Neural progenitor cell (in vitro differentiated cells): ENCODE data around the gene TKFC. TPM values are rescaled to one million over a fixed set of nuclear protein-coding genes. Genes with fewer than 3 reads are reported as not detected.
A peak's percentile ranks its signal among the peaks of the same experiment; 100 is the strongest.

Experiments
- DNase-seq: peaks from one replicate; pipeline ENCODE4 v3.0.0-alpha.2; 2016; ENCODE audit warnings: low spot score
- H2AFZ ChIP-seq: fragments of 200-600 bp; sonication (generic); replicated peaks from 2 replicates; pipeline ENCODE4 v1.6.1; 2016; ENCODE audit warnings: antibody characterized with exemption
- H3F3A ChIP-seq: fragments of 200-600 bp; sonication (generic); 2 replicates; pipeline ENCODE4 v1.6.1; 2016; ENCODE audit warnings: antibody characterized with exemption, low read depth
- H3K27ac ChIP-seq: fragments of 200-600 bp; sonication (generic); 2 replicates; pipeline ENCODE4 v1.5.1; 2016; ENCODE audit warnings: mild to moderate bottlenecking
- H3K27me3 ChIP-seq: fragments of 200-600 bp; sonication (generic); 2 replicates; pipeline ENCODE4 v1.6.1; 2016; ENCODE audit warnings: mild to moderate bottlenecking, moderate library complexity
- H3K36me3 ChIP-seq: fragments of 200-600 bp; sonication (generic); 2 replicates; pipeline ENCODE4 v1.5.1; 2016
- H3K4me1 ChIP-seq: fragments of 200-600 bp; sonication (generic); 2 replicates; pipeline ENCODE4 v1.6.1; 2016; ENCODE audit warnings: mixed run types
- H3K4me2 ChIP-seq: fragments of 200-600 bp; sonication (generic); 2 replicates; pipeline ENCODE4 v1.6.1; 2016
- H3K4me3 ChIP-seq: fragments of 200-600 bp; sonication (generic); 2 replicates; pipeline ENCODE4 v1.5.1; 2016
- H3K79me2 ChIP-seq: fragments of 200-600 bp; sonication (generic); 2 replicates; pipeline ENCODE4 v1.6.1; 2016; ENCODE audit warnings: low read depth
- H3K9ac ChIP-seq: fragments of 200-600 bp; sonication (generic); 2 replicates; pipeline ENCODE4 v1.6.1; 2016
- H3K9me3 ChIP-seq: fragments of 200-600 bp; sonication (generic); 2 replicates; pipeline ENCODE4 v1.5.1; 2016; ENCODE audit warnings: low read depth
- H4K20me1 ChIP-seq: fragments of 200-600 bp; sonication (generic); 2 replicates; pipeline ENCODE4 v1.6.1; 2016; ENCODE audit warnings: low read depth
- H3K27ac Mint-ChIP-seq: 3 replicates; pipeline ENCODE4 v1.8.0; 2021; ENCODE audit warnings: mixed read lengths
- H3K27me3 Mint-ChIP-seq: 2 replicates; pipeline ENCODE4 v1.8.0; 2022; ENCODE audit warnings: low read depth, mild to moderate bottlenecking, inconsistent platforms, moderate library complexity, mixed read lengths; ENCODE audit not compliant: insufficient read depth
- H3K36me3 Mint-ChIP-seq: 3 replicates; pipeline ENCODE4 v1.8.0; 2021; ENCODE audit warnings: mixed read lengths
- H3K4me1 Mint-ChIP-seq: 3 replicates; pipeline ENCODE4 v1.8.0; 2021; ENCODE audit warnings: mixed read lengths
- H3K4me3 Mint-ChIP-seq: 3 replicates; pipeline ENCODE4 v1.8.0; 2021; ENCODE audit warnings: mild to moderate bottlenecking, moderate library complexity, mixed read lengths
- H3K9me3 Mint-ChIP-seq: 3 replicates; pipeline ENCODE4 v1.8.0; 2020; ENCODE audit warnings: mixed read lengths
- EZH2 ChIP-seq: fragments of 200-600 bp; sonication (generic); IDR thresholded peaks from 2 replicates; pipeline ENCODE4 v1.6.1; 2017; ENCODE audit warnings: antibody characterized with exemption, mild to moderate bottlenecking, moderate library complexity
- EZH2phosphoT487 ChIP-seq: fragments of 200-600 bp; sonication (generic); IDR thresholded peaks from 2 replicates; pipeline ENCODE4 v1.6.1; 2017; ENCODE audit warnings: antibody characterized with exemption
- total RNA-seq: library from RNA; depleted of rRNA; stranded (reverse); fragments of >200 nt; gene quantifications from 2 replicates; pipeline ENCODE4 v1.2.3, GENCODE V29; 2015; ENCODE audit warnings: low replicate concordance
- TF ChIP-seq, protein P1 (sequence below): fragments of 200-600 bp; sonication (generic); IDR thresholded peaks from 2 replicates; pipeline ENCODE4 v1.5.1; 2017; ENCODE audit warnings: antibody characterized with exemption, mild to moderate bottlenecking

Gene TKFC
- total RNA-seq, 1 donor from 2014 or later: 27.3 TPM

DNA sequence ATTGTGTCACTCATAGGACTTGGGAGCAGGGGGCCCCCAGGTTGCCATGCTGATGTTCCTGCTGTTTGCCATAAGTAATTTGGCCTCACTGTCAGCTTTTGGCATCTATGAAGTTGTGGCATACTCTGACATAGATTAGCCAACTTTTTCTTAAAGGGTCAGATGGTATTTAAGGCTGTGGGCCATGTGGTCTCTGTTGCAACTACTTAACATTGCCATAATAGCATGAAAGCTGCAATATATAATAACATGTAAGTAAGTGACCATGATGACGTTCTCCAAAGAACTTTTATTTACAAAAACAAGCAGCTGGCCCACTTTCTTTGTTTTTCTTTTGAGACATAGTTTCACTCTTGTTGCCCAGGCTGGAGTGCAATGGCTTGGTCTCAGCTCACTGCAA lies 57.1 kb downstream of the TKFC start:
- H3K4me3 ChIP-seq: no peak overlapping the region
- no peaks in the 10 kb centered on the region for H3K9me3 ChIP-seq
- peaks cover 11% of the 10 kb centered on the region for H3K36me3 Mint-ChIP-seq
- peaks cover 2% of the 10 kb centered on the region for H3K27me3 Mint-ChIP-seq
- no peak overlapping the region for H3K9ac ChIP-seq
- peaks cover 5% of the 10 kb centered on the region for H3K79me2 ChIP-seq
- no peaks in the 10 kb centered on the region for H3K27me3 ChIP-seq
- TF ChIP-seq EZH2 (no peak), EZH2phosphoT487 (no peak)
- TF ChIP-seq, protein P1, sequence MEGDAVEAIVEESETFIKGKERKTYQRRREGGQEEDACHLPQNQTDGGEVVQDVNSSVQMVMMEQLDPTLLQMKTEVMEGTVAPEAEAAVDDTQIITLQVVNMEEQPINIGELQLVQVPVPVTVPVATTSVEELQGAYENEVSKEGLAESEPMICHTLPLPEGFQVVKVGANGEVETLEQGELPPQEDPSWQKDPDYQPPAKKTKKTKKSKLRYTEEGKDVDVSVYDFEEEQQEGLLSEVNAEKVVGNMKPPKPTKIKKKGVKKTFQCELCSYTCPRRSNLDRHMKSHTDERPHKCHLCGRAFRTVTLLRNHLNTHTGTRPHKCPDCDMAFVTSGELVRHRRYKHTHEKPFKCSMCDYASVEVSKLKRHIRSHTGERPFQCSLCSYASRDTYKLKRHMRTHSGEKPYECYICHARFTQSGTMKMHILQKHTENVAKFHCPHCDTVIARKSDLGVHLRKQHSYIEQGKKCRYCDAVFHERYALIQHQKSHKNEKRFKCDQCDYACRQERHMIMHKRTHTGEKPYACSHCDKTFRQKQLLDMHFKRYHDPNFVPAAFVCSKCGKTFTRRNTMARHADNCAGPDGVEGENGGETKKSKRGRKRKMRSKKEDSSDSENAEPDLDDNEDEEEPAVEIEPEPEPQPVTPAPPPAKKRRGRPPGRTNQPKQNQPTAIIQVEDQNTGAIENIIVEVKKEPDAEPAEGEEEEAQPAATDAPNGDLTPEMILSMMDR: no peak
- H3F3A ChIP-seq: peaks cover 14% of the 10 kb centered on the region
- no peaks in the 10 kb centered on the region for H3K4me1 ChIP-seq
- no peak for DNase-seq
- H3K4me3 Mint-ChIP-seq: no peak overlapping the region
- H3K4me2 ChIP-seq: no peak overlapping the region
- H3K27ac Mint-ChIP-seq: no peak overlapping the region
- no peaks in the 10 kb centered on the region for H3K36me3 ChIP-seq
- peaks cover 12% of the 10 kb centered on the region for H3K9me3 Mint-ChIP-seq
- no peak overlapping the region for H2AFZ ChIP-seq
- H4K20me1 ChIP-seq: no peaks in the 10 kb centered on the region
- no peak overlapping the region for H3K27ac ChIP-seq
- H3K4me1 Mint-ChIP-seq: peaks cover 22% of the 10 kb centered on the region

DNA sequence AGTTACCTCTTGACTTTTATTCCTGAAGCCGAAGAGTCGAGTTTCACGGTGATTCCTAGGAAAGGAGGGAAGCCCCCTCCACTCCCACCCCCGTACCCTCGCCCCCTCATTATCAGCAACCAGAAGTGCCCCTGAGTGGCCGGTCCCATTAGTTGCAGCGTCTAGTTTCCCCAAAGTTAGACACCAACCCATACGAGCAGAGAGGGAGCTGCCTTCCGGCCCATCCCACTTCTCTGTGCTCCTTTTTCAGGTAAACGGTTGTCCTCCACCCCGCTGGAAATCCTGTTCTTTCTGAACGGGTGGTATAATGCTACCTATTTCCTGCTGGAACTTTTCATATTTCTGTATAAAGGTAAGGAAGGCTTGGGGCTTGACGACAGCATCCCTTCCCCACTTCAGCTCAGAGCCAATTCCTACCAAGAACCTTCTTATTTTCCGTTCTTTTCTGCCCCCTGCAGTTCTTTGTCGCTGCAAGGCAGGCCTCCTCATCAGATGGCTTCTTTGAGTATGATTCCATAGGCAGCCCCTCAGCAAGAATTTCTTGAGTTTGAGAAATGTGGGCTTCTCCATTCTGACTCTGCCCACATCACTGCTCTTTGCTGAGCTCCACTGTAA lies 60.1 kb downstream of the TKFC start:
- Histone ChIP-seq H3K4me1 (no peaks in the 10 kb centered on the region), H3F3A (peaks cover 14% of the 10 kb centered on the region), H3K27ac (no peak overlapping the region), H4K20me1 (no peaks in the 10 kb centered on the region), H3K9me3 (no peaks in the 10 kb centered on the region), H3K79me2 (peaks cover 5% of the 10 kb centered on the region), H2AFZ (peak overlapping the region; percentile 98), H3K4me3 (peak overlapping the region; percentile 75), H3K27me3 (no peaks in the 10 kb centered on the region), H3K4me2 (peak overlapping the region; percentile 92), H3K9ac (peak overlapping the region; percentile 65), H3K36me3 (no peaks in the 10 kb centered on the region)
- Mint-ChIP-seq H3K4me1 (peaks cover 18% of the 10 kb centered on the region), H3K4me3 (peak overlapping the region; percentile 95), H3K36me3 (peaks cover 25% of the 10 kb centered on the region), H3K27me3 (peaks cover 2% of the 10 kb centered on the region), H3K9me3 (peaks cover 12% of the 10 kb centered on the region), H3K27ac (peak overlapping the region; percentile 87)
- TF ChIP-seq EZH2 (no peak), EZH2phosphoT487 (no peak)
- TF ChIP-seq, protein P1: no peak
- DNase-seq: peak; percentile 22

Other genes with a start within 250 kb of the TKFC start
- not detected in 2 replicates for gene CD5, start 230.7 kb upstream of the TKFC start, total RNA-seq
- gene VPS37C, start 171.8 kb upstream of the TKFC start, total RNA-seq: 9.9 and 19.9 TPM in 2 replicates
- gene PGA3, start 129.7 kb upstream of the TKFC start, total RNA-seq: 0.28 TPM in 1 of 2 replicates, not detected in the other
- gene PGA4, start 110.9 kb upstream of the TKFC start, total RNA-seq: 0.31 and 0.41 TPM in 2 replicates
- gene PGA5, start 92.1 kb upstream of the TKFC start, total RNA-seq: 0.19 TPM in 1 of 2 replicates, not detected in the other
- 5.1 and 7.0 TPM in 2 replicates for gene VWCE, start 37.9 kb upstream of the TKFC start, total RNA-seq
- gene DDB1, start 123 bp upstream of the TKFC start, total RNA-seq: 275 and 314 TPM in 2 replicates
- gene CYB561A3, start 28.7 kb downstream of the TKFC start, total RNA-seq: 12.1 and 18.2 TPM in 2 replicates
- gene TMEM138, start 29.1 kb downstream of the TKFC start, total RNA-seq: 30.7 and 37.6 TPM in 2 replicates
- gene TMEM216, start 59.4 kb downstream of the TKFC start, total RNA-seq: 32.0 and 37.8 TPM in 2 replicates
- 60.7 and 71.9 TPM in 2 replicates for gene CPSF7, start 96.7 kb downstream of the TKFC start, total RNA-seq
- gene SDHAF2, start 96.9 kb downstream of the TKFC start, total RNA-seq: 27.4 and 37.7 TPM in 2 replicates
- 0.74 TPM in 1 of 2 replicates, not detected in the other for gene LRRC10B, start 175.5 kb downstream of the TKFC start, total RNA-seq
- gene SYT7, start 247.8 kb downstream of the TKFC start, total RNA-seq: 0.73 and 4.4 TPM in 2 replicates